ENCODE measurements around the gene OR5A2. TPM values are rescaled to one million over a fixed set of nuclear protein-coding genes. Genes with fewer than 3 reads are reported as not detected.

OR5A2 gene, protein sequence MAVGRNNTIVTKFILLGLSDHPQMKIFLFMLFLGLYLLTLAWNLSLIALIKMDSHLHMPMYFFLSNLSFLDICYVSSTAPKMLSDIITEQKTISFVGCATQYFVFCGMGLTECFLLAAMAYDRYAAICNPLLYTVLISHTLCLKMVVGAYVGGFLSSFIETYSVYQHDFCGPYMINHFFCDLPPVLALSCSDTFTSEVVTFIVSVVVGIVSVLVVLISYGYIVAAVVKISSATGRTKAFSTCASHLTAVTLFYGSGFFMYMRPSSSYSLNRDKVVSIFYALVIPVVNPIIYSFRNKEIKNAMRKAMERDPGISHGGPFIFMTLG
- total RNA-seq (not detected), polyA plus RNA-seq (not detected)
- long read RNA-seq, donor 1 = 0 reads
- long read RNA-seq, donor 2 = 0 reads
- long read RNA-seq, donor 3 = 0 reads

DNA sequence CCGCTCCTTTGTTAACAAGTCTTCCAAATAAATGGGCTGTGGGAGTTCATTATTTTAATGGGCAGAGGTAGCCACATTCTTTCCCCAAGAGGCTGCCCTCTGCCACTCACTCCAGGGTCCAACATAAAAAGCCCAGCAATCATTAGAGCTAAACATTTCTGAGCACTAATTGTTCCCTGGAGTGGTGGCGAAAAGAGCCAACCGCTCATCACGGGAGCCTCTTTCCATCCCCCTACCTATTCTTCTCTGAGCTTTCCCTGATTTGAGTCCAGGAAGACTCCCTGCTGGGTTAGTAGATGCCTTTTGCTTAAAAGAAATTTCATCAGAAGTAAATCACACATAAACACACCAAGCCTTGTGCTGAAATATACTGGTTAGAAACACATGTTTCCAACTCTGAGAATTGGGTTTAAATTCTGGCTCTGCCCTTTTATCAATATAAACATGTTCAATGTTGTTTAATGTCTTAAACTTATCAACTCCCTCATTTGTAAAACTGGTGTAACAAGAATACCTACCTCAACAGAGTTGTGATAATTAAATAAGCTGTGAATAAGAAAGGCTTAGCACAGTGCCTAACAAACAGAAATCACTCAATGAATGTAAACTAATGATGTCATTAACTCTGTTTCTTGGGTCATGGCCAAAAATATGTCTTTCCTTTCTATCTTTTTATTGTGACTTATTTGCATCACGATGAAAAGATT lies at the start of gene OR5A2:
TSS of gene OR5A2 (minus strand) at position 53 of the 707 bp plus-strand sequence. CDS start 3,460 bp downstream, outside the sequence.
- 59 to 63% methylated on average over 5 of the region's 5 CpGs for WGBS, 2 donors
- Histone ChIP-seq H3K9me3 (no peaks in the 10 kb centered on the region), H3K4me3 (no peak within 1 kb of the TSS), H3K4me1 (no peaks in the 10 kb centered on the region), H3K27ac (no peak within 1 kb of the TSS), H3K27me3 (peaks cover 0 to 7% (median 0%) of the 10 kb centered on the region in 7 donors), H3K36me3 (no peaks in the 10 kb centered on the region)
- TF ChIP-seq, protein P1, sequence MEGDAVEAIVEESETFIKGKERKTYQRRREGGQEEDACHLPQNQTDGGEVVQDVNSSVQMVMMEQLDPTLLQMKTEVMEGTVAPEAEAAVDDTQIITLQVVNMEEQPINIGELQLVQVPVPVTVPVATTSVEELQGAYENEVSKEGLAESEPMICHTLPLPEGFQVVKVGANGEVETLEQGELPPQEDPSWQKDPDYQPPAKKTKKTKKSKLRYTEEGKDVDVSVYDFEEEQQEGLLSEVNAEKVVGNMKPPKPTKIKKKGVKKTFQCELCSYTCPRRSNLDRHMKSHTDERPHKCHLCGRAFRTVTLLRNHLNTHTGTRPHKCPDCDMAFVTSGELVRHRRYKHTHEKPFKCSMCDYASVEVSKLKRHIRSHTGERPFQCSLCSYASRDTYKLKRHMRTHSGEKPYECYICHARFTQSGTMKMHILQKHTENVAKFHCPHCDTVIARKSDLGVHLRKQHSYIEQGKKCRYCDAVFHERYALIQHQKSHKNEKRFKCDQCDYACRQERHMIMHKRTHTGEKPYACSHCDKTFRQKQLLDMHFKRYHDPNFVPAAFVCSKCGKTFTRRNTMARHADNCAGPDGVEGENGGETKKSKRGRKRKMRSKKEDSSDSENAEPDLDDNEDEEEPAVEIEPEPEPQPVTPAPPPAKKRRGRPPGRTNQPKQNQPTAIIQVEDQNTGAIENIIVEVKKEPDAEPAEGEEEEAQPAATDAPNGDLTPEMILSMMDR (IDR thresholded peaks at IDR 0.05) = no peak
- ATAC-seq (no peak), DNase-seq (no peak)
- intact Hi-C loops (cut with DNase I) = loop anchor here in 4 of 10 donors (5.0 to 10.0 kb wide), 2 partner anchors 252 to 254 kb away; partner anchors contain the start of gene DTX4 (in 4 of the 4)

DNA sequence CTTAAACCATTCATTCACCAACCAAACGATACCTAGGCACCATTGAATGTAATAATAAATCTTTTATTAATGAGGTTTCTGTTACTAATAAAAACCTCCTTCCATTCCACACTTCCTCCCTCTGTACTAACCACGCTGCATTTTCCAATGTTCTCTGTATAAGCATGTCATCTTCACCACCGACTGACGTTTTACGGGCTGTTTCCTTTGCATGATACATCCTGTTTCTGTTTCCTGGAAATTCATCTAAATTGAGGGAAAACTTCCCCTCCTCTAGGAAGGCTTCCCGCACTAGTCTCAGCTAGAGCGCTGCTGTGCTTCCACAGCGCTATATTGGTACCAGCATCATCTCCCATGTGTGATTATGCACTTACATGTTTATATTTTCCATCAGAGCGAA lies 49.0 kb upstream of the OR5A2 start:
- Histone ChIP-seq H3K4me3 (no peak overlapping the region), H3K4me1 (no peaks in the 10 kb centered on the region), H3K27me3 (no peaks in the 10 kb centered on the region), H3K9me3 (no peaks in the 10 kb centered on the region), H3K27ac (no peak overlapping the region), H3K36me3 (no peaks in the 10 kb centered on the region)
- ATAC-seq (no peak), DNase-seq (no peak)
- TF ChIP-seq, protein P1 (IDR thresholded peaks at IDR 0.05) = no peak
- WGBS, 2 donors = 55 to 58% methylated on average over 9 of the region's 9 CpGs
- intact Hi-C loops (cut with DNase I) = no loop called here

DNA sequence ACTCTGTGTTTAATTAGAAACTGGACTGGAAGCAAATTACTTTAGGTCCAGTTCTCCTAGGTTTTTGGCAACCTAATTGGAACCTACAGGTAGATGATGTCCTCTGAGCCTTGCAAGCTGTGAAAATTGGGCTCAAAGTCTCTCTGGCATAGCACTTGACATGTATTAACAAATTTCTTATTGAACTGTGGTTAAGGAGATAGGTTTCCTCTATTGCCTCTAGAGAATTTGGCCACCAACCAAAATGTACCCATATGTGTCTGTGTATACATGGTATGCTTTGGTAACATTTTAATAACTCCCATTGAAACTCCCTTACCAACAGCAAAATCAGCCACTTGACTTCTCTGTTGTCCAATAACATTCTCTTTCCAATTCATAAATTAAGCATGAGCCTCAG lies 46.8 kb upstream of the OR5A2 start, which contains the start of gene OR4D10:
TSS of gene OR4D10 (plus strand) at position 301 of the 400 bp plus-strand sequence. CDS start 4,115 bp downstream, outside the sequence.
- H3K4me1 ChIP-seq = no peaks in the 10 kb centered on the region
- no peak for ATAC-seq
- no peak within 1 kb of the TSS for H3K27ac ChIP-seq
- no peaks in the 10 kb centered on the region for H3K36me3 ChIP-seq
- peaks cover 0 to 5% (median 0%) of the 10 kb centered on the region in 7 donors for H3K27me3 ChIP-seq
- no peaks in the 10 kb centered on the region for H3K9me3 ChIP-seq
- H3K4me3 ChIP-seq = no peak within 1 kb of the TSS
- TF ChIP-seq, protein P1 (IDR thresholded peaks at IDR 0.05) = no peak
- intact Hi-C loops (cut with DNase I) = no loop called here
- DNase-seq = no peak

DNA sequence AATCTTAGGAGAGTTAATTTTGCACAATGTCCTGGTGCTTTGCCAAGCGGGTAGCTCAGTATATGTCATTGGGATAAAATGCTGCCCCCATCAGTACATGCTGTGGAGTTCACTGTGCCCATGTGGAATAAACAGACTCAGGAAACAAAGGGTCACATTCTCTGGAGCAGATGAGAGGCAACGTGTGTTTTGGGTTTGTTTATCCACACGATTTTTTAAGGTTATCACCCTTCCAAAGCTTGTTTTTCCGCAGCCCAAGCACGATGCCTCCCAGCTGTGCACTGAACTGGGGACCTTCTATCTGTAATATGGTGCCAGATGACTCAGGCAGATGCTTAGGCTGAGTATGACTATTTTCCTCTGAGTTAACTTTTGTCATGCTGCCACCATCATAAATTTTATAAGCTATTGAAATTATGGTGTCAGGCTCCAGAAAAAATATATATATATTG lies 37.0 kb upstream of the OR5A2 start:
- DNase-seq (peak in 1 of 2 donors; percentile 9), ATAC-seq (peak in 6 of 8 donors; percentile 19 to 73 (median 56))
- WGBS, 2 donors = 32 to 37% methylated on average over 5 of the region's 5 CpGs

More for the DNA sequence above, 37.0 kb upstream of the OR5A2 start:
- peaks cover 0 to 5% (median 0%) of the 10 kb centered on the region in 7 donors for H3K27me3 ChIP-seq
- H3K4me1 ChIP-seq = no peaks in the 10 kb centered on the region
- peaks cover 0 to 2% (median 0%) of the 10 kb centered on the region in 11 donors for H3K9me3 ChIP-seq
- no peak overlapping the region for H3K27ac ChIP-seq
- H3K4me3 ChIP-seq = no peak overlapping the region
- H3K36me3 ChIP-seq = no peaks in the 10 kb centered on the region
- TF ChIP-seq, protein P1 (IDR thresholded peaks at IDR 0.05) = no peak
- intact Hi-C loops (cut with DNase I) = no loop called here
